SK-N-SH treated with all-trans-retinoic acid at 6 μM for 48 hours (cell line): Measurements from ENCODE around the gene JPH3.

Source experiments
- ESRRG ChIP-seq: fragments of 250-450 bp; sonication (Bioruptor Pico); IDR thresholded peaks from 2 replicates; pipeline ENCODE4 v1.6.1; 2021; ENCODE audit warnings: mild to moderate bottlenecking
- ISL1 ChIP-seq: fragments of 250-450 bp; sonication (Bioruptor Pico); IDR thresholded peaks from 2 replicates; pipeline ENCODE4 v2.1.2; 2022; ENCODE audit warnings: mild to moderate bottlenecking, moderate library complexity
- RARB ChIP-seq: fragments of 250-450 bp; sonication (Bioruptor Pico); IDR thresholded peaks from 2 replicates; pipeline ENCODE4 v1.8.0; 2021; ENCODE audit warnings: mild to moderate bottlenecking, moderate library complexity
- TOX ChIP-seq: fragments of 250-450 bp; sonication (Bioruptor Pico); IDR thresholded peaks from 2 replicates; pipeline ENCODE4 v1.8.0; 2021; ENCODE audit warnings: mild to moderate bottlenecking, moderate library complexity, borderline replicate concordance

GRCh38 chr16:87680272-87680644 is 78.0 kb downstream of the JPH3 start:
- no peak for TF ChIP-seq ESRRG
- no peak for TF ChIP-seq RARB (CRISPR knock-in tag)
- no peak for TF ChIP-seq ISL1 (CRISPR knock-in tag)
- TF ChIP-seq TOX (CRISPR knock-in tag), result no peak
